ENCODE results near the gene C10orf71.

Gene C10orf71

GRCh38 chr10:49360271-49361177 is 61.6 kb downstream of the C10orf71 start:
- no peak for DNase-seq (ENCODE audit: extremely low read depth, low read depth)
- TF ChIP-seq, protein P1, sequence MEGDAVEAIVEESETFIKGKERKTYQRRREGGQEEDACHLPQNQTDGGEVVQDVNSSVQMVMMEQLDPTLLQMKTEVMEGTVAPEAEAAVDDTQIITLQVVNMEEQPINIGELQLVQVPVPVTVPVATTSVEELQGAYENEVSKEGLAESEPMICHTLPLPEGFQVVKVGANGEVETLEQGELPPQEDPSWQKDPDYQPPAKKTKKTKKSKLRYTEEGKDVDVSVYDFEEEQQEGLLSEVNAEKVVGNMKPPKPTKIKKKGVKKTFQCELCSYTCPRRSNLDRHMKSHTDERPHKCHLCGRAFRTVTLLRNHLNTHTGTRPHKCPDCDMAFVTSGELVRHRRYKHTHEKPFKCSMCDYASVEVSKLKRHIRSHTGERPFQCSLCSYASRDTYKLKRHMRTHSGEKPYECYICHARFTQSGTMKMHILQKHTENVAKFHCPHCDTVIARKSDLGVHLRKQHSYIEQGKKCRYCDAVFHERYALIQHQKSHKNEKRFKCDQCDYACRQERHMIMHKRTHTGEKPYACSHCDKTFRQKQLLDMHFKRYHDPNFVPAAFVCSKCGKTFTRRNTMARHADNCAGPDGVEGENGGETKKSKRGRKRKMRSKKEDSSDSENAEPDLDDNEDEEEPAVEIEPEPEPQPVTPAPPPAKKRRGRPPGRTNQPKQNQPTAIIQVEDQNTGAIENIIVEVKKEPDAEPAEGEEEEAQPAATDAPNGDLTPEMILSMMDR (IDR thresholded peaks at IDR 0.05; ENCODE audit: low read depth, low read length), result no peak

- TF ChIP-seq, protein P1 (IDR thresholded peaks at IDR 0.05; ENCODE audit: low read depth, low read length), result no peak
- no peak for DNase-seq (ENCODE audit: extremely low read depth, low read depth)
These were observed 62.2 kb downstream of the C10orf71 start for GRCh38 chr10:49361178-49361554.

DNA sequence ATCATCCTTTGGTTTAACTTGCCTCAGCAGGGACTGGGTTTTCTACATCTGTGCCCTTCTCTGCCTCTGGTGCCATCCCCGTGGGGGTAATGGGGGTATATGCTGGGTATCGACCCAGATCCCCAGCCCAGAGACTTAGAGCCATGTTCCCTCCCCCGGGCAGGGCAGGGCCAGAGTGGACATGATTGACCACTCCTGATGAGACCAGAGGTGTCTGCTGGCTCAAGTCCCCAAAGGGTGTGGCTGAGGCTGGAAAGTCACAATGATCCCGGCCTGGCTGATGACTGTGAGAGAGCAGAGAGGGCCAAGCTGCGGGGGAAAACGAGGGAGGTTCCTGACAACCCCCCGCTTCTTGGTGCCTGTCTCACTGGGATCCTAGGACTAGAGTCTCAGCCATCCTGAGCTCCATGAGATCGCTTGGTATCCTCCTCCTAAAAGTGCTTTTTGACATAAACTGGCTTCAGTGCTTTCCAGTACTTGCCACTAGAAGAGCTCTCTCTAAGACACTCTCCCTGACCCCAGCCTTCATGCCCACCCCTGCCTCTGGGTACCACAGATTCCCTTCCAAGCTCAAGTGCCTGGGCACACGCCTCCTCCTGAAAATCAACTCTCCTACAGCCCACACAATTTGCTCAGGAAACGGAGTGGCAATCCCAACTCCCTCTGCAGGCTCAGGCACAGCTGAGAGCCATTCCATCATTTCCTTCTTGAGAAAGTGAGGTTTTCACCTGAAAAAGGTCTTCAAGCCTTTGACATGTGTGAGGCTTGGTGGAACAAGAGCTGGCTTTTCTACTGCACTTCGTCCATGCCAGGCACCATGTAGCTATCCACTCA is 63.0 kb downstream of the C10orf71 start:
- no peak for DNase-seq (ENCODE audit: extremely low read depth, low read depth)
- TF ChIP-seq, protein P1 (IDR thresholded peaks at IDR 0.05; ENCODE audit: low read depth, low read length), result no peak

DNA sequence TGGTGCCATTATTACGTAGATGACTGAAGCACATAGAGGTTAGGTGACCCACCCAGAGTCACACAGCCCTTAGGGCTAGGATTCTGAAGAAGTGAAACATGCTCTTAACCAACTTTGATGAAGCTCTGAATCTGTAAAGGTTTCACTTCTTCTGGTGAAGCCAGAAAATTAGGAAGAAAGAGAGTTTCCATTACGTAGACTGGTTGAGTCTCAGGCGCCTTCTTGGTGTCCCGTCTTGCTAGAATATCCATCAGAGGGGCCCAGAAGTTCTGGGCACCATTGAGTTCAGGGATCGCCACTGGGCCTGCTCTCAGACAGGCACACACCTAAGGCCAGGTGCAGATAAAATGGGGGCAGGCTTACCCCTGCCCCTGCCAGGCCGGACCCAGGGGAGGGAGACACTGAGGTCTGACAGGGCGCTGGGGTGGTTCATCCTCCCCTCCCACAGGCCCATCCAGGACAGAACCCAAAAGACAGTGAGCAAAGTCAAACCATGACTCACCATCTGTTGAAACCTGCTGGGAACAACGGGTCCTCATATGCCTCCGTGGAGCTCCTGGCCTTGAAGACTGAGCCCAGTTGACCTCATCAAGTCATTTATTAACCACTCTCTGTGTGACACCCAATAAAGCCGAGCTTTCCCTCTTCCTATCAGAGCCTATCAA is 63.8 kb downstream of the C10orf71 start:
- TF ChIP-seq, protein P1 (IDR thresholded peaks at IDR 0.05; ENCODE audit: low read depth, low read length), result no peak
- no peak for DNase-seq (ENCODE audit: extremely low read depth, low read depth)

DNA sequence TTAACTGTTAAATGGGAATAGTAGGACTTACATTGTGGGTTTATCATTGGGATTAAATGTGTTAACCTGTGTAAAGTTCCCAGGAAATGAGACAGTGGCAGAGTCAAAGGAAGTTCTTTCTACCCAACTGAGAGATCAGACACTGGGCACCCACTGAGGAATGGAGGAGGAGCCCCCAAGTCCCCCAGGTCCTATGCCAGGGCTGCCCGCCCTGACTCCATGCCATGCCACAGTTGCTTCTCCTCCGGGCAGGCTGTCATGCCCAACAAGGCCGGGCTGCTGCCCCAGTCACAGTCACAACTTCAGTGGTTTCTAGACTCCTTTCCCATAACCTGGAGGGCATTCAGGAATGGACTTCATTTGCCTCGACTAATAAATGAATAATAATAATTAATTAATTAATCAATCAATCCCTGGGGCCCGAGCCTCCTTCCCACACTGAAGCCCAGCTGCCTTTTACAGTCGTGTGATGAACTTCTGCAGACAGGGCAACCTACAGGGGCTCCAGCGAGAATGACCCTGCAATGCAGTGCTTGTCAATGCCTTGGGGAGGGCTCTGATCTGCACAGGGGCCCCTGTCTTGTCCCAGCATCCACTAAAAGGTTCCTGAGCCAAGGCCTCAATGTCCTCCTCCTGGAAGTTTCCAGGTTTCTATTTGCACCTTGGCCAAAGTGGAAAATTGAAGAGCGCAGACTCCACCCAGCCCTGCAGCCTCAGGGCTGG is 64.5 kb downstream of the C10orf71 start:
- TF ChIP-seq, protein P1 (IDR thresholded peaks at IDR 0.05; ENCODE audit: low read depth, low read length), result no peak
- no peak for DNase-seq (ENCODE audit: extremely low read depth, low read depth)

DNA sequence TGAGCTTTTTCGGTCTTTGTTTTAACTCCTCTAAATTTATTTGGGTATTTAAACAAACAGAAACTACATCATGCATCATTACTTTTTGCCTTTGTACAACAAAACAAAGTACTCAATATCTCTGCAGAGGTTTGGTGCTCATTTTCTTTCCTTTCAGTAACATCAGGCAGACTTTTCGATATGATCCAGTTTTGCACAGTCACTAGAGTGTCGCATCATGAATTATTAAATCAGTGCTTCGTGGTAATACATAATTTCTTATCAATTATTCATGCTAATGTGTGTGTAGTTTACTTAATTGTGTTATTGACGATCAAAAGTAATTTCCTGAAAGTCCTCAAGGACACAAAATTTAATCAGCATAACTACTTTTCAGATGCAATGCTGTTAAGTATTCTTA is 65.1 kb downstream of the C10orf71 start:
- no peak for DNase-seq (ENCODE audit: extremely low read depth, low read depth)
- TF ChIP-seq, protein P1 (IDR thresholded peaks at IDR 0.05; ENCODE audit: low read depth, low read length), result no peak

Data from AG09319 (cell line).